Choroid plexus epithelial cell (primary cell): Measurements from ENCODE around the gene TAF1C.
"Not testable (repeated sequence)": the region's sequence is repeated elsewhere in the genome, so short reads cannot be mapped to it uniquely, and the experiment has no call there.

Experiments used
- DNase-seq: peaks from one replicate; pipeline ENCODE4 v3.0.0-alpha.2; 2010; ENCODE audit warnings: low read depth
- H3K4me3 ChIP-seq: 2 replicates; pipeline ENCODE4 v1.5.1; 2011; ENCODE audit warnings: low read depth, mild to moderate bottlenecking, control low read depth, low read length, moderate library complexity
- TF ChIP-seq, protein P1 (sequence below): conservative IDR thresholded peaks from 2 replicates; pipeline ENCODE4 v1.5.1; 2011; ENCODE audit warnings: low read depth, mild to moderate bottlenecking, control low read depth, inconsistent platforms, low read length, moderate library complexity

The TAF1C gene

DNA sequence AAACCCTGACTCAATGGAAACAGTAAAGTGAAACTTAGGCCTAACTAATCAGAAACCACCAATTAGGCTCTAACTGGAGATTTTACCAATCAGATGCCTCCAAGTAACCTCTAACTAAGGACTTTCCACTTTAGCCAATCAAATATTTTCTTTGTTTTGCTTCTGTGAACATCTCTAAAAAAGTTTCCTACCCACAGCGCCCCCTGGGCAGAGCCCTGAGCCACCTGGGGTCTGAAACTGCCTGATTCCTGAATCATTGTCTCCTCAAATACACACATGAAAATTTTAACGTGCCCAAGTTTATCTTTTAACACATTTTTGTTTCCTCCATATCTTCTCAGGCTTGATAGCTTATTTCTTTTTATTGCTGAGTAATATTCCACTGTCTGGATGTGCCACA lies 23.1 kb upstream of the TAF1C start:
- no peak overlapping the region for H3K4me3 ChIP-seq
- no peak for DNase-seq
- TF ChIP-seq, protein P1, sequence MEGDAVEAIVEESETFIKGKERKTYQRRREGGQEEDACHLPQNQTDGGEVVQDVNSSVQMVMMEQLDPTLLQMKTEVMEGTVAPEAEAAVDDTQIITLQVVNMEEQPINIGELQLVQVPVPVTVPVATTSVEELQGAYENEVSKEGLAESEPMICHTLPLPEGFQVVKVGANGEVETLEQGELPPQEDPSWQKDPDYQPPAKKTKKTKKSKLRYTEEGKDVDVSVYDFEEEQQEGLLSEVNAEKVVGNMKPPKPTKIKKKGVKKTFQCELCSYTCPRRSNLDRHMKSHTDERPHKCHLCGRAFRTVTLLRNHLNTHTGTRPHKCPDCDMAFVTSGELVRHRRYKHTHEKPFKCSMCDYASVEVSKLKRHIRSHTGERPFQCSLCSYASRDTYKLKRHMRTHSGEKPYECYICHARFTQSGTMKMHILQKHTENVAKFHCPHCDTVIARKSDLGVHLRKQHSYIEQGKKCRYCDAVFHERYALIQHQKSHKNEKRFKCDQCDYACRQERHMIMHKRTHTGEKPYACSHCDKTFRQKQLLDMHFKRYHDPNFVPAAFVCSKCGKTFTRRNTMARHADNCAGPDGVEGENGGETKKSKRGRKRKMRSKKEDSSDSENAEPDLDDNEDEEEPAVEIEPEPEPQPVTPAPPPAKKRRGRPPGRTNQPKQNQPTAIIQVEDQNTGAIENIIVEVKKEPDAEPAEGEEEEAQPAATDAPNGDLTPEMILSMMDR: peak; percentile 17

DNA sequence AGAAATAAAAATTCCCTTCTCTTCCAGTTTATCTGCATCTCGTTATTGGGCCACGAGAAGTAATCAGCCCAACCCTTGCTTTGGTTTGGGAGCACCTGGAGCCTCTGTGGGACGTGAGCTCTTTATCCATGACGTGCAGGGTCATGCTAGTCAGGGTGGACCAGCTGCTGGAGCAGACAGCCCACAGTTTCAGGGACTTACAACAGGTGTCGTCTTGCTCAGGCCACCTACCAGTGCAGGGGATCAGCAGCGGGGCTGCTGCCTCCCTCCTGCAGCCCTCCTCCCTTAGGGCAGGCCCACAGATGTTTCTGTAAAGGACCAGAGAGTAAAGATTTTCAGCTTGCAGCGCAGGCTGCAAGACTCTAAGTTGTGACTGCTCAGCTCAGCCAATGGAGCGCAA lies 21.0 kb upstream of the TAF1C start:
- TF ChIP-seq, protein P1: no peak
- H3K4me3 ChIP-seq: no peak overlapping the region

DNA sequence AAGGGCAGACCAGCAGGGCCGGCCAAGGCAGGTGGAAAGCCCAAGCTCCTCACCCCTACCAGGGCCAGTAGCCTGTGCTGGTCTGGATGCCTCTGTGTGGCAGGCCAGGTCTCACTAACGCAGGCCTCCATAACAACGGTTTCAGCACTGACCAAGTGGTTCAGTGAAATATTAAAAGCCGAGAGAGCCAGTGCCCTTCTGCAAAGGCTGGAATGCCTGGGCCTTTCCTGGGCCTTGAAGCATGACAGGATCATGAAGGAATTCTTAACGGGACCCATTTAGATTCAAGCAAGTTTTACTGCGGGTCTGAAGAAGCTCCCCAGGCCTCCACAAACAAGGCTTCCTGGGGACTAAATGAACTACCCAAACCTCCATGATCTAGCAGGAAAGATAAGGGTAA lies 20.4 kb upstream of the TAF1C start:
- TF ChIP-seq, protein P1: no peak
- no peak for DNase-seq
- no peak overlapping the region for H3K4me3 ChIP-seq

More for the DNA sequence above, 21.0 kb upstream of the TAF1C start:
- DNase-seq: no peak

DNA sequence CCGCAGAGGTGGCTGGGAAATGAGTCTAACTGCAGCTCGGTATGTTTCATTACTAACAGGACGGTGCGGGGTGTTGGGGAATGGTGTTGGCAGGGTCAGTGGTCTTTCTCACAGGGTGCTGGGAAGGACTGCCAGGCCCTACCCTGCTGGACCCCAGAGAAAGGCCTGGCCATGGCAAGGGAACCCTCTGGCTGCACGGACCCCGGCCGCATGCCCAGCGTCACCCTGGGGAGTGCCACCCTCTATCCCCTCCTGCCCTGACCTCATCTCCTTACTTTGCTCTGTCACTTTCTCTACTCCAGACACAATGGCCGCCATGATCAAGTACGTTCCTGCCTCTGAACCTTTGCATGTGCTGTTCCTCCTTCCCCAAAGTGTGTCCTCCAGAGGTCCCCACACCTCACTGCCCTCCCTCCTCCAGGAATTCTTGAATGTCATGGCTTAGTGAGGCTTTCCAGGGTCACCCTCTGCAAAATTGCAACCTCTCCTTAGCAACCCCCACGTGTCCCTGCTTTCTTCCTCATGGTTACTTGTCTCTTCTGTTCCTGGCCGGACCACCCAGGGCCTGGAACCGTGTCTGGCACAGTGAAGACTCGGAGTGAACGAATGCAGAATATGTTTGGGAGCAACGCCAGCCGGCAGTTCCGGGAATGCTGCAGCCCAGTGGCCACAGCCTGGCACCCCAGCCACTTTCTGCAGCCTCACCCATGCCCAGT lies 19.3 kb upstream of the TAF1C start:
- no peak overlapping the region for H3K4me3 ChIP-seq
- TF ChIP-seq, protein P1: no peak
- DNase-seq: no peak

DNA sequence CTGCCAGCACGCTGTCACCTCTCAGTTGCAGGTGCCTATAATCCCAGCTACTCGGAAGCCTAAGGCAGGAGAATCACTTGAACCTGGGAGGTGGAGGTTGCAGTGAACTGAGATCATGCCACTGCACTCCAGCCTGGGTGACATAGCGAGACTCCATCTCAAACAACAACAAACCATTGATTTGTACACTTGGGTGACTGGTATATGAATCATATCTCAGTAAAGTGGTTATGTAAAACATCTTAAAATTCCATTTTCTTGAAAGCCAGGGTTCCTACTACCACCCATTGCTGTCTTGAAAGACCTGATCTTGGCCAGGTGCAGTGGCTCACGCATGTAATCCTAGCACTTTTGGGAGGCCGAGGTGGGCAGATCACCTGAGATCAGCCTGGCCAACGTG lies 18.3 kb upstream of the TAF1C start:
- not testable (repeated sequence) for H3K4me3 ChIP-seq, DNase-seq

DNA sequence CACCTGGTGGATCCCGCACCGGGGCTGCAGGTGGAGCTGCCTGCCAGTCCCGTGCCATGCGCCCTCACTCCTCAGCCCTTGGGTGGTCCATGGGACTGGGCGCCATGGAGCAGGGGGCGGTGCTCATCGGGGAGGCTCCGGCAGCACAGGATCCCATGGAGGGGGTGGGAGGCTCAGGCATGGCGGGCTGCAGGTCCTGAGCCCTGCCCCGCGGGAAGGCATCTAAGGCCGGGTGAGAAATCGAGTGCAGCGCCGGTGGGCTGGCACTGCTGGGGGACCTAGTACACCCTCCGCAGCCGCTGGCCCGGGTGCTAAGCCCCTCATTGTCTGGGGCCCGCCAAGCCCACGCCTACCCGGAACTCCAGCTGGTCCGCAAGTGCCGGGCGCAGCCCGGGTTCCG lies 17.7 kb upstream of the TAF1C start:
- not testable (repeated sequence) for DNase-seq, H3K4me3 ChIP-seq

DNA sequence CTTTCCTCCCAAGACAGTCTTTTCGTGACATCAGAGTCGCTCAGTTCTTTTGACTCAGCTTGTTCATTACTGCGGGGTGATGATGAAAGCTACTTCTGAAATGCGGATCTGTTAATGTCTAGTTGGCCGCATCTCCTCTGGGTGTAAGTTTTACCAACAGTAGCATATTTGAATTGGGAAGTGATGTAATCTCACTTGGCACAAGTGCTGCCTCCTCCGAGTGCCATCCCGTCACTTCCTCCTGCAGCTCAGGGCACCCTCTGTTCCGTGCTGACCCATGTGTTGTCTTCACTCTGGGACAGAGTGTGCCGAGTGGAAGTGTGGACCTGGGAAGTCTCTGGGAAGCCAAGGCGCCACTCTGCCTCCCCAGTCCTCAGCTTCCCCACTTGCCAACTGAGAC lies 13.0 kb upstream of the TAF1C start:
- H3K4me3 ChIP-seq: no peak overlapping the region
- DNase-seq: no peak
- TF ChIP-seq, protein P1: no peak

DNA sequence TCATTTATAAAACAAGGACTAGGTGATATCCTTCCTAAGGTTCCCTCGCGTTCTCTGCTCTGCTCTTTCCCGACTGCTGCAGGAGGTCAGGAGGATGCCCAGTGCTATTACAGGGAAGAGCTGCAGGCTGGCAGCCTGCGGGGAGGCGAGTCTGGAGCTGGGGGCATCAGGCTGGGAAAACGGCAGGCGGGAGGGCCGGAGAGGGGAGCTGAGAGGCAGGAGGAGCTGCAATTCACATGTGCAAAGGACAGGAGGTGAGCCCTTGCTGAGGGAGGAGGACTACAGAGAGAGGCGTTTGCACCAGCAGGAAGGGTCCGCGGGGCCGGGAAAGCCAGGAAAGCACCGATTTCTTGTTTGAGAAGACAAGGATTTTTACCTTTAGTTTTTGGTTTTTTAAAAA lies 12.2 kb upstream of the TAF1C start:
- H3K4me3 ChIP-seq: no peak overlapping the region
- DNase-seq: no peak

More for the DNA sequence above, 12.2 kb upstream of the TAF1C start:
- TF ChIP-seq, protein P1: no peak
